Activated naive CD4-positive, alpha-beta T cell treated with anti-CD3 and anti-CD28 coated beads, Interleukin-2, amount 10 ng/mL, durations not matched to agents 7 days and 5 days (primary cell): ENCODE results near the gene ADGRG4.

Source experiments
- CTCF ChIA-PET: fragments of 350-600 bp; sonication (Branson Sonifier 250); formaldehyde crosslinking; loops from one replicate; lab custom pipeline; 2021; ENCODE audit warnings: antibody characterized with exemption; lab: Charles Lee
- DNase-seq: peaks from one replicate; pipeline ENCODE4 v3.0.0-alpha.2; 2020
- H3K27ac Mint-ChIP-seq: one replicate; pipeline ENCODE4 v1.8.0; 2021; ENCODE audit warnings: mild to moderate bottlenecking, moderate library complexity, mixed read lengths
- H3K27me3 Mint-ChIP-seq: one replicate; pipeline ENCODE4 v1.8.0; 2021; ENCODE audit warnings: mild to moderate bottlenecking, mixed read lengths
- H3K36me3 Mint-ChIP-seq: one replicate; pipeline ENCODE4 v1.8.0; 2021; ENCODE audit warnings: mixed read lengths
- H3K4me1 Mint-ChIP-seq: one replicate; pipeline ENCODE4 v1.8.0; 2021; ENCODE audit warnings: mixed read lengths
- H3K4me3 Mint-ChIP-seq: one replicate; pipeline ENCODE4 v1.8.0; 2021; ENCODE audit warnings: mild to moderate bottlenecking, moderate library complexity, mixed read lengths
- H3K9me3 Mint-ChIP-seq: one replicate; pipeline ENCODE4 v1.8.0; 2021; ENCODE audit warnings: mixed read lengths

The ADGRG4 gene

DNA sequence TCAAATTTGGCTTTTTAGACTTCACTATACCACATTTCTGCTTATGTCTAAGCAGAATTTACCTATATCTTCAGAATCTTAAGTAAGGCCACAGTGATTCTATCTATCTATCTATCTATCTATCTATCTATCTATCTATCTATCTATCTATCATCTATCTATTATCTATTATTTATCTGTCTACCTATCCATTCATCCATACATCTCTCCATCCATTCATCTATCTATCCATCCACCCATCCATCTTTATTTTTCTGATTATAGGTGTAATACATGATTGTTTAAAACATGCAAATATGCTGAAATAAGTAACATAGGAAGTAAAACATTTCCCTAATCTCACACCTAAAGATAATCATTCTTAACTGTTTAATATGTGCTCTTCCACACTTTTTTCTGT lies 18.8 kb downstream of the ADGRG4 start:
- CTCF ChIA-PET = no interaction called here
- Mint-ChIP-seq H3K4me1 (no peaks in the 10 kb centered on the region), H3K27ac (no peak overlapping the region), H3K27me3 (no peaks in the 10 kb centered on the region), H3K4me3 (no peak overlapping the region), H3K36me3 (no peaks in the 10 kb centered on the region), H3K9me3 (no peaks in the 10 kb centered on the region)
- no peak for DNase-seq

DNA sequence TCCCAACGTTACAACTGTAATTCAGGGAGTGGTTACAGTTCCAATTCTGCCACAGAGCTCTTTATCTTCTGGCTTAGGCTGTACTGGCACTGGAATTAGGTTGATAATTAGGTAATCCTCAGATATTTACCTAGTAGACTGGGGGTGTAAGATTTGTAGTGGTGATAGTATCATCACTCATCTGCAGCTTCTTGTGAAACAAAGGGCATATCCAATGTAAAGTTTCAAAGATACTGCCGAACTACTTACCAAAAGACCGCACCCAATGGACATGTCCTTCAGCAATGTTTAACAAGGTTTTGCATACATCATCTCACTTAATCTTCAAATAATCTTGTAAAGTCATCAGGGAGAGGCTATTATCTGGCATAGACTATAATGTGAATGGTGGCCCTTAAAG lies 20.8 kb downstream of the ADGRG4 start:
- Mint-ChIP-seq H3K4me3 (no peak overlapping the region), H3K27me3 (peaks cover 4% of the 10 kb centered on the region), H3K36me3 (no peaks in the 10 kb centered on the region), H3K9me3 (no peaks in the 10 kb centered on the region), H3K27ac (no peak overlapping the region), H3K4me1 (no peaks in the 10 kb centered on the region)
- no peak for DNase-seq
- CTCF ChIA-PET = no interaction called here

DNA sequence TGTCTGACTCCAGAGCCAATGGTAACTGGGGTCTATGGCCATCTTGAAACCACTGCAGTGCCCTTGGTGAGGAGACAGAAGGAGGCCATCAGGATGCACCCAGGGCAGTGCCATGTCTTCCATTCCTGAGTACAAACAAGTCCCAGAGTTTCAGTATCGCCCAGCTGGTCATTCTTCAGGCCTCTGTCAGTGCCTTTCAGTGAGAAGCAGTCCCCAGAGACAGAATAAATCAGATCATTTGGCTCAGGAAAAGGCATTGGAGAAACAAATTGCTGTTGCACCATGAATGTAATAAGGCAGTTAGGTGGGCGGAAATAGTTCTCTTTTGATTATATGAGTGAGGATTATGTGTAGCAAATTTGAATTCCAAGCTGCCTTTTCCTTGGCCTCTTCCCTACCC lies 21.3 kb downstream of the ADGRG4 start:
- no peaks in the 10 kb centered on the region for H3K9me3 Mint-ChIP-seq
- no peak overlapping the region for H3K27ac Mint-ChIP-seq
- H3K4me3 Mint-ChIP-seq = no peak overlapping the region
- no peaks in the 10 kb centered on the region for H3K4me1 Mint-ChIP-seq
- CTCF ChIA-PET = no interaction called here
- DNase-seq = no peak
- no peaks in the 10 kb centered on the region for H3K36me3 Mint-ChIP-seq
- peaks cover 4% of the 10 kb centered on the region for H3K27me3 Mint-ChIP-seq

DNA sequence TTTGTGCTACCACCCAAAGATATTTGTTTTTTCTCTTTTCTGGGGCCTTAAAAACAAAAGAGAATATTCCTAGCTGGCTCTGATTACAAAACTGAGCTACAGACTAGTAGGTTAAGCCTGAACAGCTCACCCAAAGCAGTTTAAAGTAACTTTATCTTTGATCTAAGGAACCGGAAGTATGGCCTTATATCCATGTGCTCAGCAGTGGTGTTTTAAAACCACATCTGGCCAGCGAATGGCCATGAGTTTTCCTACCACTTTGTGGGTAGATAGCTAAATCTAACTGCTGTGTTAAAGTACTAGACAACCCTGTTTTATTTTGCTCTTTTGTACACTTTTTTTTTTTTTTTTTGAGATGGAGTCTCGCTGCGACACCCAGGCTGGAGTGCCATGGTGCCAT lies 24.6 kb downstream of the ADGRG4 start:
- no peaks in the 10 kb centered on the region for H3K4me1 Mint-ChIP-seq
- no peaks in the 10 kb centered on the region for H3K9me3 Mint-ChIP-seq
- peaks cover 4% of the 10 kb centered on the region for H3K27me3 Mint-ChIP-seq
- H3K27ac Mint-ChIP-seq = no peak overlapping the region
- no peak for DNase-seq
- H3K4me3 Mint-ChIP-seq = no peak overlapping the region
- H3K36me3 Mint-ChIP-seq = no peaks in the 10 kb centered on the region
- CTCF ChIA-PET = no interaction called here

DNA sequence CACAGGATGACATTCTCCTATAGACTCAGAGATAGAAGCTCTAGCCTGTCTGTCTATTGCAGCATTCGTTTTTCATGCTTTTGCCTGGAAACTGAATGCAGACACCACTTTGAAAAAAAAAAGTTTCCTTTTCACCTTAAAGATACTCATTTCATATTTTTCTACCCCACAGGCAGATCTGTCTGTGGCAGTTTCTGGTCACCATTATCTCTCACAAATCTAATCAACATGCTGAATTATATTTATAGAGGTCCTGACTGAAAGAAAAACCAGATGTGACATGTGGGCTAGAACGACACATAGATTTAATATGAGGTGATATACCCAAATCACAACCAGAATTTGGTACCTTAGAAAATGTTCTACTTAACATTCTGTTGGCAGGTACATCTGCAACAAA lies 28.2 kb downstream of the ADGRG4 start:
- no peaks in the 10 kb centered on the region for H3K36me3 Mint-ChIP-seq
- DNase-seq = no peak
- CTCF ChIA-PET = no interaction called here
- no peaks in the 10 kb centered on the region for H3K4me1 Mint-ChIP-seq
- H3K27me3 Mint-ChIP-seq = peaks cover 4% of the 10 kb centered on the region
- no peak overlapping the region for H3K4me3 Mint-ChIP-seq
- H3K27ac Mint-ChIP-seq = no peak overlapping the region
- H3K9me3 Mint-ChIP-seq = no peaks in the 10 kb centered on the region

DNA sequence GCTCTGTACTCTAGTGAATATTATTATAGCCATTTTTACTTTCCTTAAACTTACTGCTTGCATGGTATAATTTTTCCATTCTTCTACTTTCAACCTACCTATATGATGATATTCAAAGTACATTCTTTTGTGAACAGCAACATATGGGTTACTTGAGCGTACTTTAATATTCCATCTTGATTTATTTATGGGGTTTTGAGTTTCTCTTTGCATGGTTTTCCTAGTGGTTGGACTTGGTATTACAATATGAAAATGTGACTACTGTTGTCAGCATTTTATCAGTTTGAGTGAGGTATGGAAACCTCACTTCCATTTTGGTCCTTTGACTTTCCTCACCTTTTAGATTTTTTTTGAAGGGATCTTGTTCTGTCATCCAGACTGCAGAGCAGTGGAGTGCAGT lies 35.9 kb downstream of the ADGRG4 start:
- Mint-ChIP-seq H3K27me3 (peaks cover 8% of the 10 kb centered on the region), H3K9me3 (no peaks in the 10 kb centered on the region), H3K4me3 (no peak overlapping the region), H3K4me1 (no peaks in the 10 kb centered on the region), H3K27ac (no peak overlapping the region), H3K36me3 (no peaks in the 10 kb centered on the region)
- no peak for DNase-seq
- CTCF ChIA-PET = interaction anchor here (0.8 kb wide), 1 partner anchor 51 kb away, joined by 3 read pairs; no protein-coding TSS in a partner anchor

DNA sequence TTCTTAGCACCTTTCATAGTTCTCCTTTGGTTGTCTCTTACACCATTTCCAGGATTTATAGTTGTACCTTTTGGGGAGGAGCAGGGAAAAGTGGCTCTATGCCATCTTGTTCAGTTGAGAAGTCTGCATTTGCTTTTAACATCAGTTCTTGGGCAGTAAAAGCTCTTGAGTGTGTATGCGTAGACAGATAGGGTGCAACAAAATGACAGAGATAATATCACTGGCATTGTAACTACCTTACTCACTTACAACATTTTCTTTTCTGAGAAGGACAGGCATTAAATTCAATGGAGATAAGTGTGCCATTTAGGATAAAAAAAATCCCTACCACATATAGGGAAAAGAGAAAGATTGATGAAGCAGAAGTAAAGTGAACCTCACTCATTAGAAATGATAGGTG lies 38.9 kb downstream of the ADGRG4 start:
- Mint-ChIP-seq H3K27me3 (peaks cover 10% of the 10 kb centered on the region), H3K27ac (no peak overlapping the region), H3K9me3 (no peaks in the 10 kb centered on the region), H3K36me3 (no peaks in the 10 kb centered on the region), H3K4me3 (no peak overlapping the region), H3K4me1 (no peaks in the 10 kb centered on the region)
- no peak for DNase-seq
- CTCF ChIA-PET = no interaction called here

DNA sequence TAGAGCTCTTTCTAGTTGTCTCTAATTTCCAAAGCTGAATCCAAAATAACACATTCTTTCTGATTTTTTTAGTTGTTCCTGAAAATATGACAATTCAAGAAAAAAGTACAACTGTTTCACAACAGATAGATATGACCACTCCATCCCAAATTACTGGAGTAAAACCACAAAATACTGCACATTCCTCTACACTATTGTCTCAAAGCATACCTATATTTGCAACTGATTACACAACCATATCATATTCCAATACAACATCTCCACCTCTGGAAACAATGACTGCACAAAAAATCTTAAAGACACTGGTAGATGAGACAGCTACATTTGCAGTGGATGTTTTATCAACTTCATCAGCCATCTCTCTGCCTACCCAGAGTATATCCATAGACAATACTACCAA lies 43.6 kb downstream of the ADGRG4 start:
- Mint-ChIP-seq H3K4me1 (no peaks in the 10 kb centered on the region), H3K27me3 (peaks cover 7% of the 10 kb centered on the region), H3K4me3 (no peak overlapping the region), H3K9me3 (no peaks in the 10 kb centered on the region), H3K27ac (no peak overlapping the region), H3K36me3 (no peaks in the 10 kb centered on the region)
- CTCF ChIA-PET = no interaction called here
- DNase-seq = no peak

DNA sequence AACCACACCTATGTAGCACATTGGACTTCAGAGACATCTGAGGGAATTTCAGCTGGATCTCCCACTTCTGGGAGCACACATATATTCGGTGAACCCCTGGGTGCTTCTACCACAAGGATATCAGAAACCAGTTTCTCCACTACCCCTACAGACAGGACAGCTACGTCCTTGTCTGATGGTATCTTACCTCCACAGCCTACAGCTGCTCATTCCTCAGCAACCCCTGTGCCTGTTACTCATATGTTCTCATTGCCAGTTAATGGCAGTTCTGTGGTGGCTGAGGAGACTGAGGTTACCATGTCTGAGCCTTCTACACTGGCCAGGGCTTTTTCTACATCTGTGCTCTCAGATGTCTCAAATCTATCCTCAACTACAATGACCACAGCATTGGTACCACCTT lies 45.7 kb downstream of the ADGRG4 start:
- Mint-ChIP-seq H3K27me3 (peaks cover 5% of the 10 kb centered on the region), H3K27ac (no peak overlapping the region), H3K36me3 (no peaks in the 10 kb centered on the region), H3K4me1 (no peaks in the 10 kb centered on the region), H3K4me3 (no peak overlapping the region), H3K9me3 (no peaks in the 10 kb centered on the region)
- CTCF ChIA-PET = no interaction called here
- no peak for DNase-seq

DNA sequence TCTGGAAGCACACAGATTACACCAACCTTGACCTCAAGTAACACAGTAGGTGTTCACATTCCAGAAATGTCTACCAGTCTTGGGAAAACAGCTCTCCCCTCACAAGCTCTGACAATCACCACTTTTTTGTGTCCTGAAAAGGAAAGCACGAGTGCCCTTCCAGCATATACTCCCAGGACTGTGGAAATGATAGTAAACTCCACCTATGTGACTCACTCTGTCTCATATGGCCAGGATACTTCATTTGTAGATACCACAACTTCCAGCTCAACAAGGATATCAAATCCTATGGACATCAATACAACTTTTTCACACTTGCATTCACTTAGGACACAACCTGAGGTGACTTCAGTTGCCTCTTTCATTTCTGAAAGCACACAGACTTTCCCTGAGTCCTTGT lies 46.9 kb downstream of the ADGRG4 start:
- no peak overlapping the region for H3K4me3 Mint-ChIP-seq
- H3K27me3 Mint-ChIP-seq = peaks cover 5% of the 10 kb centered on the region
- H3K4me1 Mint-ChIP-seq = no peaks in the 10 kb centered on the region
- H3K9me3 Mint-ChIP-seq = no peaks in the 10 kb centered on the region
- no peak overlapping the region for H3K27ac Mint-ChIP-seq
- no peak for DNase-seq
- CTCF ChIA-PET = no interaction called here
- H3K36me3 Mint-ChIP-seq = no peaks in the 10 kb centered on the region

DNA sequence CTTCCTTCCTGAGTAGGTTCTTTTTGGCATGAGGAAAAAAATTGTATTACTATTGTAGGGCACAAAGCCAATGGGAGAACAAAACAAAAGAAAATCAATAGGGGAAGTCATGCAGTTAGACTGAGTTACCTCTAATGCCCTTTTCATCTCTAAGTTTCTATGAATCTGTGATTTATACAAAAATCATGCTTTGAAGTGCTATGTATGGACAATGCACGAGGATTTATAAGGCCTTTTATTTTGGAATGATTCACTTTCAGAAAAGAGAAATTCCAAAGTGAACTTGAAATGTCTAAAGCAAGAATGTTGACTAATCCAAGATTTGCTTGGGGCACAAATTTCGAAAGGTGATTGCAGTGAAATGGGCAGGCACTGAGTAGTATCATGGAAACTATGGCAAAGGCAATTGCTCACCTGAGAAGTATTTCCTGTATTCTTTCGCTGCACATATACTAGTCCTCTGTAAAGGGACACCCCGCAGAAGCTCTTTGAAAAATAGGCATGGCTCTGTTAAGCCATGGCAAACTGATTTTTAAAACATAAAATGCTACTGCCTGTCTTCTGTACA lies 52.8 kb downstream of the ADGRG4 start:
- no peak overlapping the region for H3K27ac Mint-ChIP-seq
- CTCF ChIA-PET = no interaction called here
- H3K4me3 Mint-ChIP-seq = no peak overlapping the region
- H3K4me1 Mint-ChIP-seq = no peaks in the 10 kb centered on the region
- H3K9me3 Mint-ChIP-seq = no peaks in the 10 kb centered on the region
- no peaks in the 10 kb centered on the region for H3K27me3 Mint-ChIP-seq
- no peak for DNase-seq
- no peaks in the 10 kb centered on the region for H3K36me3 Mint-ChIP-seq

DNA sequence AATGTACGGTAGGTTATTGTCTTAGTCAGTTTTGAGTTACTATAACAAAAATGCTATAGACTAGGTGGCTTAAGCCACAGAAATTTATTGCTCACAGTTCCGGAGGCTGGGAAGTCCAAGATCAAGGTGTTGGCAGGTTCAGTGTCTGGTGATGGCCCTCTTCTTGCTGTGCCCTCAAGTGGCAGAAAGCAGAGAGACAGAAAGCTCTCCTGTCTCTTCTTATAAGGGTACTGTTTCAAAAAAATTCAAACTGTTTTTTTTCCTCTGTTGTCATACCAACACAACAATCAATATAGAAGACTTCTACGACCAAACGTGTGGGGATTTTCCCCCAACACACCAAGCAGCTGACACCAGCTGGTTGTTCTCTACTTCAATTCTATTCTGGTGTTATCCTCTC lies 53.4 kb downstream of the ADGRG4 start:
- CTCF ChIA-PET = no interaction called here
- Mint-ChIP-seq H3K27me3 (no peaks in the 10 kb centered on the region), H3K36me3 (no peaks in the 10 kb centered on the region)

DNA sequence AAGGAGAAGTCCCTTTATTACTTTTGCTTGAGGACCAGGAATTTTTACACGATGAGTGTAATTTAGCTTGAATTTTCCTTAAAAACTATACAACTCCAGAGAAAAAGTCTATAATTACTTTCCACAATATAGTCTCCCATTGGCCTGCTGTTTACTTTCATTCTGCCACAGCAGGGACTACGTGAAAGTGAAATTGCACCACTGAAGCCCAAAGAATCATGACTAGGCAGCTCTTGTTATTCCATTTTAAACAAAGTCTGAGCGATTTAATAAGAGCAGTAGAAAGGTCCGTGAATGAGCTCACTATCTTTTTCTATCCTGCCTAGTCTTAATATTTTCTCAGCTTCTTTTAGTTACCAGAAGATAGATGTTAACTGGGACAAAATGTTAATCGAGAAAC lies 68.6 kb downstream of the ADGRG4 start:
- Mint-ChIP-seq H3K27ac (no peak overlapping the region), H3K4me3 (no peak overlapping the region), H3K36me3 (no peaks in the 10 kb centered on the region), H3K27me3 (peaks cover 5% of the 10 kb centered on the region), H3K4me1 (no peaks in the 10 kb centered on the region), H3K9me3 (no peaks in the 10 kb centered on the region)
- CTCF ChIA-PET = no interaction called here
- DNase-seq = no peak

More for the DNA sequence above, 53.4 kb downstream of the ADGRG4 start:
- no peak overlapping the region for H3K4me3 Mint-ChIP-seq
- no peaks in the 10 kb centered on the region for H3K9me3 Mint-ChIP-seq
- no peaks in the 10 kb centered on the region for H3K4me1 Mint-ChIP-seq
- no peak for DNase-seq
- no peak overlapping the region for H3K27ac Mint-ChIP-seq

DNA sequence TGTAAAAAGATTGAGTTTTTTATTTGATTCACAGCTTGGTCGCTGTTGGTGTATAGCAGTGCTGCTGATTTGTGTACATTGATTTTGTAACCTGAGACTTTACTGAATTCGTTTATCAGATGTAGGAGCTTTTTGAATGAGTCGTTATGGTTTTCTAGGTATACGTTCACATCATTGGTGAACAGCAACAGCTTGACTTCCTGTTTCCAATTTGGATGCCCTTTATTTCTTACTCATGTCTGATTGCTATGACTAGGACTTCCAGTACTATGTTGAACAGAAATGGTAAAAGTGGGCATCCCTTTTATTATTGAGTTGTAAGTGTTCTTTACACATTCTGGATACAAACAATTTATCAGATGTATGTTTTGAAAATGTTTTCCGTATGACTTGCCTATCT lies 76.0 kb downstream of the ADGRG4 start:
- CTCF ChIA-PET = no interaction called here
- no peaks in the 10 kb centered on the region for H3K9me3 Mint-ChIP-seq
- no peak overlapping the region for H3K4me3 Mint-ChIP-seq
- no peak overlapping the region for H3K27ac Mint-ChIP-seq
- DNase-seq = no peak
- H3K36me3 Mint-ChIP-seq = no peaks in the 10 kb centered on the region
- peaks cover 16% of the 10 kb centered on the region for H3K27me3 Mint-ChIP-seq
- H3K4me1 Mint-ChIP-seq = no peaks in the 10 kb centered on the region

DNA sequence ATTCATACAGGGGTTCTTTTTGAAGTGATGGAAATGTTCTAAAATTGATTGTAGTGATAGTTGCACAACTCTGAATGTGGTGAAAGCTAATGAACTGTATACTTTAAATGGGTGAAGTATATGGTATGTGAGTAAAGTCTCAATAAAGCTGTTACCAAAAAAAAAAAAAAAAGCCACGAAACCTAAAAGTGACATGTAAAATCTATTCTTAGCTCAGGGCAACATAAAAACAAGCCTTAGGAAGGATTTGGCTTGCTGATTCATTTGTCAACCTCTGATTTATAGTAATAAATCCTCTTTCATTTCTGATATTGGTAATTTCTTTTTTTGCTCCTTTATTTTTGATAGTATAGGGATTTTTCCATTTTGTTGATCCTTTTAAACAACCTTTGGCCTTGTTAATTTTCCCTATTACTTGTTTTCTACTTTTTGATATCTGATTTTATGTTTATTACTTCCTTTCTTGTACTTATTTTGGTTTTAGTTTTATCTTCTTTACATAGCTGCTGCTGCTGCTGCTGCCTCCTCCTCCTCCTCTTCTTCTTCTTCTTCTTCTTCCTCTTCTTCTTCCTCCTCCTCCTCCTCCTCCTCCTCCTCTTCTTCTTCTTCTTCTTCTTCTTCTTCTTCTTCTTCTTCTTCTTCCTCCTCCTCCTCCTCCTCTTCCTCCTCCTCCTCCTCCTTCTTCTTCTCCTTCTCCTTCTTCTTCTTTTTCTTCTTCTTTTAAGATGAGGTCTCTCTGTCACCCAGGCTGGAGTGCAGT lies 79.4 kb downstream of the ADGRG4 start:
- Mint-ChIP-seq H3K9me3 (no peaks in the 10 kb centered on the region), H3K4me3 (no peak overlapping the region), H3K4me1 (no peaks in the 10 kb centered on the region), H3K36me3 (no peaks in the 10 kb centered on the region), H3K27me3 (peaks cover 23% of the 10 kb centered on the region), H3K27ac (no peak overlapping the region)
- no peak for DNase-seq
- CTCF ChIA-PET = no interaction called here
